A673 (cell line): Measurements from ENCODE around the gene LIAS. TPM values are rescaled to one million over a fixed set of nuclear protein-coding genes. Genes with fewer than 3 reads are reported as not detected.

Experiments used
- BruUV-seq: library from RNA; stranded (reverse); fragments of 400-500 nt; replicated peaks from 2 replicates; lab custom pipeline; 2021; lab: Mats Ljungman, UMichigan
- CTCF ChIA-PET: fragments of 300-600 bp; sonication (Branson Sonifier 250); formaldehyde crosslinking; loops from one replicate; lab custom pipeline; 2022; ENCODE audit warnings: antibody characterized with exemption; lab: Charles Lee
- POLR2A ChIA-PET: fragments of 300-600 bp; sonication (Branson Sonifier 250); formaldehyde crosslinking; loops from one replicate; lab custom pipeline; 2022; ENCODE audit warnings: antibody characterized with exemption; ENCODE audit not compliant: low non-redundant PET; lab: Charles Lee
- DNase-seq: peaks from one replicate; pipeline ENCODE4 v3.0.0-alpha.2; 2015; ENCODE audit warnings: low spot score
- H3K27ac ChIP-seq: fragments of 200-600 bp; sonication (generic); 2 replicates; pipeline ENCODE4 v1.5.1; 2016; ENCODE audit warnings: mixed run types, low read depth, mild to moderate bottlenecking, mixed read lengths, antibody characterized with exemption, low read length; ENCODE audit not compliant: poor library complexity, severe bottlenecking
- H3K27me3 ChIP-seq: fragments of 200-600 bp; sonication (generic); replicated peaks from 2 replicates; pipeline ENCODE4 v1.6.1; 2017; ENCODE audit warnings: mixed run types, low read depth, mild to moderate bottlenecking, mixed read lengths, antibody characterized with exemption, low read length; ENCODE audit not compliant: insufficient read depth, poor library complexity
- H3K36me3 ChIP-seq: fragments of 200-600 bp; sonication (generic); 2 replicates; pipeline ENCODE4 v1.6.1; 2016; ENCODE audit warnings: mixed run types, mild to moderate bottlenecking, mixed read lengths, antibody characterized with exemption, low read length; ENCODE audit not compliant: insufficient read depth, poor library complexity, severe bottlenecking
- H3K4me1 ChIP-seq: fragments of 200-600 bp; sonication (generic); 2 replicates; pipeline ENCODE4 v1.6.1; 2017; ENCODE audit warnings: mixed run types, mild to moderate bottlenecking, mixed read lengths, antibody characterized with exemption, low read length; ENCODE audit not compliant: insufficient read depth, poor library complexity, severe bottlenecking
- H3K4me3 ChIP-seq: fragments of 200-600 bp; sonication (generic); 2 replicates; pipeline ENCODE4 v1.5.1; 2016; ENCODE audit warnings: low read depth, mixed run types, mild to moderate bottlenecking, mixed read lengths, low read length; ENCODE audit not compliant: poor library complexity, severe bottlenecking
- H3K9me3 ChIP-seq: fragments of 200-600 bp; sonication (generic); 2 replicates; pipeline ENCODE4 v1.6.1; 2016; ENCODE audit warnings: mixed run types, low read depth, mild to moderate bottlenecking, mixed read lengths, antibody characterized with exemption, low read length; ENCODE audit not compliant: poor library complexity, severe bottlenecking
- CTCF ChIP-seq: fragments of 300-800, 200-600 bp; sonication (generic); conservative IDR thresholded peaks from 2 replicates; pipeline ENCODE4 v1.5.1; 2017; ENCODE audit warnings: low read depth, mild to moderate bottlenecking, antibody characterized with exemption, low read length, moderate library complexity, mixed read lengths
- EZH2 ChIP-seq: fragments of 200-600 bp; sonication (generic); IDR thresholded peaks from 2 replicates; pipeline ENCODE4 v1.6.1; 2017; ENCODE audit warnings: borderline replicate concordance, low read depth, mild to moderate bottlenecking, mixed read lengths, antibody characterized with exemption, low read length; ENCODE audit not compliant: poor library complexity, severe bottlenecking
- intact Hi-C: fragments of 100-400 bp; cut with micrococcal nuclease; formaldehyde crosslinking; loops from one replicate; pipeline ENCODE4 v1.10.0; 2022; ENCODE audit not compliant: unreplicated experiment
- total RNA-seq: library from RNA; stranded (reverse); gene quantifications from 2 replicates; pipeline ENCODE4 v1.2.3, GENCODE V29; 2021

Gene LIAS
- total RNA-seq, 1 experiment from 2014 or later = 19.1 TPM

- BruUV-seq = no TSS peak
- peaks cover 11% of the 10 kb centered on the region for H3K36me3 ChIP-seq
- no peak overlapping the region for H3K27ac ChIP-seq
- TF ChIP-seq CTCF (no peak), EZH2 (no peak)
- ChIA-PET CTCF (no interaction called here), POLR2A (no interaction called here)
- no peaks in the 10 kb centered on the region for H3K9me3 ChIP-seq
- no peak overlapping the region for H3K4me3 ChIP-seq
- no peaks in the 10 kb centered on the region for H3K27me3 ChIP-seq
- intact Hi-C loops = no loop called here
- no peak for DNase-seq
- H3K4me1 ChIP-seq = peaks cover 6% of the 10 kb centered on the region
These were observed 57.6 kb downstream of the LIAS start for GRCh38 chr4:39516407-39516966.

- no peak for DNase-seq
- Histone ChIP-seq H3K4me3 (no peak overlapping the region), H3K36me3 (peaks cover 8% of the 10 kb centered on the region), H3K27me3 (no peaks in the 10 kb centered on the region), H3K4me1 (peaks cover 15% of the 10 kb centered on the region), H3K9me3 (no peaks in the 10 kb centered on the region), H3K27ac (no peak overlapping the region)
- intact Hi-C loops = no loop called here
- TF ChIP-seq CTCF (no peak), EZH2 (no peak)
- ChIA-PET CTCF (no interaction called here), POLR2A (no interaction called here)
- no TSS peak for BruUV-seq
These were observed 59.6 kb downstream of the LIAS start for GRCh38 chr4:39518484-39518883.

GRCh38 chr4:39521253-39521919 is 62.5 kb downstream of the LIAS start:
- H3K27ac ChIP-seq = peak overlapping the region; percentile 47
- peaks cover 8% of the 10 kb centered on the region for H3K36me3 ChIP-seq
- no TSS peak for BruUV-seq
- DNase-seq = peak; percentile 19
- no peak overlapping the region for H3K4me3 ChIP-seq
- H3K27me3 ChIP-seq = no peaks in the 10 kb centered on the region
- no peaks in the 10 kb centered on the region for H3K9me3 ChIP-seq
- ChIA-PET POLR2A (no interaction called here), CTCF (no interaction called here)
- intact Hi-C loops = no loop called here
- TF ChIP-seq EZH2 (no peak), CTCF (no peak)
- peaks cover 15% of the 10 kb centered on the region for H3K4me1 ChIP-seq
